ENCODE results near the gene TMEM128.

- TF ChIP-seq POLR2A (IDR thresholded peaks at IDR 0.05; ENCODE audit: extremely low read depth, insufficient read length) (no peak), MYC (IDR thresholded peaks at IDR 0.05; ENCODE audit: low read depth, low read length) (no peak)
- TF ChIP-seq, protein P1, sequence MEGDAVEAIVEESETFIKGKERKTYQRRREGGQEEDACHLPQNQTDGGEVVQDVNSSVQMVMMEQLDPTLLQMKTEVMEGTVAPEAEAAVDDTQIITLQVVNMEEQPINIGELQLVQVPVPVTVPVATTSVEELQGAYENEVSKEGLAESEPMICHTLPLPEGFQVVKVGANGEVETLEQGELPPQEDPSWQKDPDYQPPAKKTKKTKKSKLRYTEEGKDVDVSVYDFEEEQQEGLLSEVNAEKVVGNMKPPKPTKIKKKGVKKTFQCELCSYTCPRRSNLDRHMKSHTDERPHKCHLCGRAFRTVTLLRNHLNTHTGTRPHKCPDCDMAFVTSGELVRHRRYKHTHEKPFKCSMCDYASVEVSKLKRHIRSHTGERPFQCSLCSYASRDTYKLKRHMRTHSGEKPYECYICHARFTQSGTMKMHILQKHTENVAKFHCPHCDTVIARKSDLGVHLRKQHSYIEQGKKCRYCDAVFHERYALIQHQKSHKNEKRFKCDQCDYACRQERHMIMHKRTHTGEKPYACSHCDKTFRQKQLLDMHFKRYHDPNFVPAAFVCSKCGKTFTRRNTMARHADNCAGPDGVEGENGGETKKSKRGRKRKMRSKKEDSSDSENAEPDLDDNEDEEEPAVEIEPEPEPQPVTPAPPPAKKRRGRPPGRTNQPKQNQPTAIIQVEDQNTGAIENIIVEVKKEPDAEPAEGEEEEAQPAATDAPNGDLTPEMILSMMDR (IDR thresholded peaks at IDR 0.05; ENCODE audit: low read depth, low read length) = no peak
Observed at GRCh38 chr4:4269856-4270255, 21.8 kb upstream of the TMEM128 start.
